Choroid plexus epithelial cell (primary cell): ENCODE data around the gene HS3ST4.

Experiments
- DNase-seq: peaks from one replicate; pipeline ENCODE4 v3.0.0-alpha.2; 2010; ENCODE audit warnings: low read depth
- H3K4me3 ChIP-seq: 2 replicates; pipeline ENCODE4 v1.5.1; 2011; ENCODE audit warnings: low read depth, mild to moderate bottlenecking, control low read depth, low read length, moderate library complexity
- CTCF ChIP-seq: conservative IDR thresholded peaks from 2 replicates; pipeline ENCODE4 v1.5.1; 2011; ENCODE audit warnings: low read depth, mild to moderate bottlenecking, control low read depth, inconsistent platforms, low read length, moderate library complexity

The HS3ST4 gene

GRCh38 chr16:25922438-25922837 lies 230.7 kb downstream of the HS3ST4 start:
- no peak overlapping the region for H3K4me3 ChIP-seq
- no peak for DNase-seq
- TF ChIP-seq CTCF, result no peak

- H3K4me3 ChIP-seq, result no peak overlapping the region
- no peak for TF ChIP-seq CTCF
- no peak for DNase-seq
Observed at GRCh38 chr16:25925421-25925820, 233.7 kb downstream of the HS3ST4 start.

DNA sequence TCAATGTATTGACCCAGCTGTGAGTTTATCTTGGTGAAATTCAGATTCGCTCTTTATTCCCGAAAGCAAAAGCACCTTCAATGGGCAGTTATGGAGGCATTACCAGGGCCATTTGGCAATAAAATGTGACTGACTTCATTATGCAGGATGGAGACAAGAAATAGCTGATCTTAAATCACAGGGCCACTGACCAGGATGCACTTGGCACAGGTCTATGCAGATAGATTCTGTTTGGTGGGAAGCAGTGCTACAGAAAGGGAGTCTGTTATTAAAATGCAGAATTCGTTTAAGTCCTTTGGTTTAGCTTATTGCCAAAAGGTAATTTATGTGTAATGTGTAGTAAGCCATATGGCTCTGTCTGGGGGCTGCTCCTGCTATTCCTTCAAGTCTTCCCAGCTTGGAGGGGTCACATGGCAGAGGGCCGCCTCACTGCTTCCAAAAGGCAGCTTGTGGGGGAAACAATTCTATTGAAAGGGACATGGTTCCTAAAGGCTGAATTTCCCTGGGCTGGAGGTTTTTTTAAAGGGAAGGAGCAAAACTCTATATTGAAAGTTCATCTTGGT lies 239.8 kb downstream of the HS3ST4 start:
- no peak for TF ChIP-seq CTCF
- no peak for DNase-seq
- H3K4me3 ChIP-seq, result no peak overlapping the region

DNA sequence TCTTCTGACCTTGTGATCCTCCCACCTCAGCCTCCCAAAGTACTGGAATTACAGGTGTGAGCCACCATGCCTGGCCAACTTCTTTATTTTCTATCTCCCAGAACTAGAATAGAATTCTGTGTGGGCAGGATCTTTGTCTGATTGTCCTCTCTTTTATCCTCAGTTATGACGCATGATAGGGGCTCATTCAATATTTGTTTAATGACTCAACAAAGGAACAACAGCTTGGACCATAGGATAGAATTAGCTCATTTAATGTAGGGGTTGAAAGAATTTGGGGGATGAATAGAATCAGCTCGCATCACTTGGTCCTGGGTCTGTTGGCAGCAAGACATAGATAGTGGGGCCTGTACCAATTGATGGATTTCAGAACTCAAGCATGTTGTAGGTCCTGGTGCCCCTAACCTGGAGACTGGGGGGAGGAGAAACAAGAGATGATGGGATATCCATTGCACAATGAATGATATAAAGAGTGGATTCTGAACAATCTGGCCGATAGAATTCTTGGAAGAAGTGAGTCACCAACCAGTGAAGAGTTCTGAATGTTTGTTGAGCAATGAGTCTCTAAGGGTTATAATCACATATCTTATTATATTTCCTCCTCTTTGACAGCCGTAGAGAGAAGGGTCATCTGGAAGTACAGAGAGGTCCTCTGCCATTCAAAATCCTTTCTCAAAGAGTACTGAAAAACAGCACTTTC lies 250.2 kb downstream of the HS3ST4 start:
- no peak for DNase-seq
- no peak overlapping the region for H3K4me3 ChIP-seq
- no peak for TF ChIP-seq CTCF

GRCh38 chr16:25950586-25951281 lies 259.0 kb downstream of the HS3ST4 start:
- no peak overlapping the region for H3K4me3 ChIP-seq
- DNase-seq, result no peak
- no peak for TF ChIP-seq CTCF

DNA sequence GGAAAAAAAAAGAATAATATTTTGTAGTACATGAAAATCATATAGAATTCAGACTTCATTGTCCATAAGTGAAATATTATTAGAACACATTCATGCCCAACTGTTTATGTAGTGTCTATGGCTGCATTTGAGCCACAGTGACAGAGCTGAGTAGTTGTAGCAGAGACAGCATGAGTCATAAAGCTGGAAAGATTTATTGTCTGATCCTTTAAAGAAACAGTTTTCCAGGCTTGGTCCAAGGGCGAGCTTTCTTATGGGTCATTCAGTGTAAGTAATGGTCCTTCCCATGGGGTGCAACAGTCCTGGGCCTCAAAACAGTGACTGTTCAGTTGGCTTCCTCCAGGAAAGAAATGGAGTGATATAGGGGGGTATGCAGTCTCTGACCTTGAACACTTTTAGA lies 260.2 kb downstream of the HS3ST4 start:
- no peak for TF ChIP-seq CTCF
- H3K4me3 ChIP-seq, result no peak overlapping the region
- no peak for DNase-seq
